Fibroblast of skin of abdomen (primary cell): ENCODE measurements around the gene IQCF6.
"Not testable (repeated sequence)": the region's sequence is repeated elsewhere in the genome, so short reads cannot be mapped to it uniquely, and the experiment has no call there.

Experiments
- DNase-seq: peaks from one replicate; pipeline ENCODE4 v3.0.0-alpha.2; 2013

IQCF6 gene

GRCh38 chr3:51759203-51759602, 19.8 kb downstream of the IQCF6 start:
- no peak for DNase-seq

DNA sequence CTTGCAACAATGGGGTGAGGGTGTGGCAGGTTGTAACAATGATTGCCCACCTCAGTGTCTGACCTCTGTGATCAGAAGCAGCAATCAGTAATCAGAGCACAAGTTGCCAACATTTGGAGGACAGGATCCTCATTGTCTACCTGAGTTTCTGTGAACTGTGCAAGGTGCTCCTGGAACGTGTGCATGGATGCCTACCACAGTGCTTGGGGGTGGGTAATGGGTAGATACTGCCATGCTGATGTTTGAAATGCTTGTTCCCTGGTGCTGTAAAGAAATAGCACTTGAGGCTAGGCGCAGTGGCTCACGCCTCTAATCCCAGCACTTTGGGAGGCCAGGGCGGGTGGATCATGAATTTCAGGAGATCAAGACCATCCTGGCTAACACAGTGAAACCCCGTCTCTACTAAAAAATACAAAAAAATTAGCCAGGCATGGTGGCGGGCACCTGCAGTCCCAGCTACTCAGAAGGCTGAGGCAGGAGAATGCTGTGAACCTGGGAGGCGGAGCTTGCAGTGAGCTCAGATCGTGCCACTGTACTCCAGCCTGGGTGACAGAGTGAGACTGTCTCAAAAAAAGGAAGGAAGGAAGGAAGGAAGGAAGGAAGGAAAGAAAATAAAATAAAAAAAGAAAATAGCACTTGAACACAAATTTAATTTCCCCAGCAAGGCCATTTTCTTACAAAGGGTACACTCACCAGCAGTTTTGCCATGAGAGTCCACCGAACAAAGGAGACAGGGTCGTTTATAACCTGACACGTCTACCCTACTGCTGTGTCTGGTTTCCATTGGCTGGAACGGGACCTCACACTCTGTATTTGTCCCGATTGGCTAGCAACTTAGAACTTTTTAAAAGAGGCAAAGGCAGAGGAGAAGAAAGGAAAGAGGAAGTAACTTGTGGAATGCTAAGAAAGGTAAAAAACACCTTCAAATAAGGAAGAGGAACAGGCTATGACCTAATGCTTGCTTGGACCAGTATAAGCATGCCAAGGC, 25.0 kb downstream of the IQCF6 start:
- DNase-seq = not testable (repeated sequence)

GRCh38 chr3:51751287-51751686, 27.8 kb downstream of the IQCF6 start:
- DNase-seq = no peak

DNA sequence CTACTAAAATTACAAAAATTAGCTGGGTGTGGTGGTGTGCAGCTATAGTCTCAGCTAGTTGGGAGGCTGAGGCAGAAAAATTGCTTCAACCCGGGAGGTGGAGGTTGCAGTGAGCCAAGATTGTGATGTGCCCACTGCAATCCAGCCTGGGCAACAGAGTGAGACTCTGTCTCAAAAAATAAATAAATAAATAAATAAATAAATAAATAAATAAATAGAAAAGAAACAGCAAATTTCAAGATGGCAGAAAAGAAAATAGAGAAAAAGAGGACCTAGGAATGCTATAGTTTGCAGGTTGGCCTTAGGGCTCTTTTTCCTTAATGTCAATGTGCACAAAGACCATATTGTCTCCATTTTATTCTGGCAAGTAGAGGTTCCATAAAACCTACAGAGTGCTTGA, 28.2 kb downstream of the IQCF6 start:
- no peak for DNase-seq

- DNase-seq = no peak
Measured at GRCh38 chr3:51748327-51748726, 30.7 kb downstream of the IQCF6 start.

DNA sequence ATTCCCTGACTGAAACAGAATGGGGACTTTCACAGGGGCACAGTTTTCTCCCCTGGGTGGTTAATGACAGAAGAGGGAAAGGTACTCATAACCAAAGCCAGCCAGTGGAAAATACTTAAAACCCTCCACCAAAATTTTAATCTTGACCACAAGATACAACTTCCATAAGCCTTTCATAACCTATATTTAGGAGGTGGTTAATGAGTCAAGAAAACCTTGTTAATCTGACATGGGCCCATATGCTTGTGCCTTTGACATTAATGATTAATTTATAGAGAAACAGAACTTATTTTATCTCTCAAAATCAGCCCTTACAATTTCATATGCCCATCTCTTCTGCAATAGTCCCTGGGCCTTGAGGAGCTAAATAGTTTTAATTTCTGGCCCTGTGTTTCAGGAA, 31.2 kb downstream of the IQCF6 start:
- no peak for DNase-seq

DNA sequence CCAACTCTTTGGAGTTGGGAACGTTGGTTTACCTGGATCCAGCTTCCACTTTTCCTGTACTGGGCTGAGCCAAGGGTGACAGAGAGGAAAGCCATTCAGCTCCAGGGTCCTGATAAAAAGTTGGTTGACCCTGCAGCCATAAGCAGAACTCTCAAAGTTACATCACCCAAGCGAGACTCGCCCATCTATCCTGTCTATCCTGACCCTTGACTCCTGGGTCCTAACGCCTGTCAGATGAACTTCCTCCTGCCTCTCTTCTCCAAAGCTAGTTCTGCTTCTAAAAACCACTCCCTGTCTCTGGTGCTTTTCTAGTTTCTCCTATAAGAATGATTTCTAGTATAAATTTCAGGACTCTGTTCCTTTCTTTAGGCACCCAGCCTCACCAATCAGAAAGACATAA, 36.1 kb downstream of the IQCF6 start:
- not testable (repeated sequence) for DNase-seq

DNA sequence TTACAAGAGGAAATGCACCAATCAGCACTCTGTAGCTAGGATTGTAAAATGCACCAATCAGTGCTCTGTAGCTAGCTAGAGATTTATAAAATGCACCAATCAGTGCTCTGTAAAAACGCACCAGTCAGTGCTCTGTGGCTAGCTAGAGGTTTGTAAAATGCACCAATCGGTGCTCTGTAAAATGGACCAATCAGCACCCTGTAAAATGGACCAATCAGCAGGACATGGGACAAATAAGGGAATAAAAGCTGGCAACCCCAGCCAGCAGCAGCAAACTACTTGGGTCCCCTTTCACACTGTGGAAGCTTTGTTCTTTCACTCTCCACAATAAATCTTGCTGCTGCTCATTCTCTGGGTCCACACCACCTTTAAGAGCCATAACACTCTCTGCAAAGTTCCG, 36.7 kb downstream of the IQCF6 start:
- not testable (repeated sequence) for DNase-seq

GRCh38 chr3:51739110-51739509, 39.9 kb downstream of the IQCF6 start:
- DNase-seq = no peak

GRCh38 chr3:51735950-51736349, 43.1 kb downstream of the IQCF6 start:
- DNase-seq = no peak

- no peak for DNase-seq
Measured at GRCh38 chr3:51735039-51735438, 44.0 kb downstream of the IQCF6 start.

GRCh38 chr3:51734572-51734907, 44.5 kb downstream of the IQCF6 start:
- no peak for DNase-seq

- no peak for DNase-seq
Measured at GRCh38 chr3:51733859-51734571, 45.0 kb downstream of the IQCF6 start.

DNA sequence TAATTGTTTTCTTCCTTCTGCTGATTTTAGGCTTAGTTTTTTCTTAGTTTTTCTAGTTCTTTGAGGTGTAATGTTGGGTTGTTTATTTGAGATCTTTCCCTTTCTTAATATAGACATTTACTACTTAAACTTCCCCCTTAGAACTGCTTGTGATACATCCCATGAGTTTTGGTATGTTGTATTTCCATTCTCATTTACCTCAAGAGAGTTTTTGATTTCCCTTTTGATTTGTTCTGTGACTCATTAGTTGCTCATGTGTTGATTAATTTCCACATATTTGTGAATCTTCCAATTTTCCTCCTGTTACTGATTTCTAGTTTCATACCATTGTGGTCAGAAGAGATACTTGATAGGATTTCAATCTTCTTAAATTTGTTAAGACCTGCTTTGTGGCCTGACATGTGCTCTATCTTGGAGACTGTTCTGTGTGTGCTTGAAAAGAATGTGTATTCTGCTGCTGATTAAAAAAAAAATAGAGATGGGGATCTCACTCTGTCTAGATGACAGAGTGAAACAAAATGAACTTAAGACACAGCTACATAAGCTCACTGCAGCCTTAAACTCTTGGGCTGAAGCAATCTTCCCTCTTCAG, 49.9 kb downstream of the IQCF6 start:
- no peak for DNase-seq
